ENCODE measurements around the gene UBE2S.
"Not testable (repeated sequence)": the region's sequence is repeated elsewhere in the genome, so short reads cannot be mapped to it uniquely, and the experiment has no call there.

The UBE2S gene

GRCh38 chr19:55440411-55441105, 33.0 kb upstream of the UBE2S start:
- DNase-seq (ENCODE audit: low spot score), result peak; percentile 54

- no peak for DNase-seq (ENCODE audit: low spot score)
These were observed 31.5 kb upstream of the UBE2S start for GRCh38 chr19:55439052-55439451.

GRCh38 chr19:55437410-55437809, 29.8 kb upstream of the UBE2S start:
- peak; percentile 30 for DNase-seq (ENCODE audit: low spot score)

GRCh38 chr19:55436847-55437246, 29.3 kb upstream of the UBE2S start:
- no peak for DNase-seq (ENCODE audit: low spot score)

- no peak for DNase-seq (ENCODE audit: low spot score)
These were observed 27.4 kb upstream of the UBE2S start for GRCh38 chr19:55435020-55435419.

- DNase-seq (ENCODE audit: low spot score), result no peak
These were observed 26.9 kb upstream of the UBE2S start for GRCh38 chr19:55434356-55434919.

GRCh38 chr19:55433292-55433691, 25.7 kb upstream of the UBE2S start:
- no peak for DNase-seq (ENCODE audit: low spot score)

- no peak for DNase-seq (ENCODE audit: low spot score)
These were observed 24.8 kb upstream of the UBE2S start for GRCh38 chr19:55432241-55432959.

- DNase-seq (ENCODE audit: low spot score), result no peak
These were observed 23.6 kb upstream of the UBE2S start for GRCh38 chr19:55431183-55431582.

GRCh38 chr19:55426042-55426441, 18.5 kb upstream of the UBE2S start:
- DNase-seq (ENCODE audit: low spot score), result no peak

- DNase-seq (ENCODE audit: low spot score), result no peak
These were observed 16.9 kb upstream of the UBE2S start for GRCh38 chr19:55424518-55424917.

- DNase-seq (ENCODE audit: low spot score), result no peak
These were observed 15.8 kb upstream of the UBE2S start for GRCh38 chr19:55423225-55424005.

GRCh38 chr19:55421281-55421680, 13.7 kb upstream of the UBE2S start:
- not testable (repeated sequence) for DNase-seq (ENCODE audit: low spot score)

- DNase-seq (ENCODE audit: low spot score), result no peak
These were observed 12.1 kb upstream of the UBE2S start for GRCh38 chr19:55419624-55420236.

GRCh38 chr19:55419103-55419502, 11.5 kb upstream of the UBE2S start:
- DNase-seq (ENCODE audit: low spot score), result no peak

- DNase-seq (ENCODE audit: low spot score), result peak; percentile 71
These were observed 10.6 kb upstream of the UBE2S start for GRCh38 chr19:55418185-55418584.

- no peak for DNase-seq (ENCODE audit: low spot score)
These were observed 2.6 kb upstream of the UBE2S start for GRCh38 chr19:55410168-55410567.

- not testable (repeated sequence) for DNase-seq (ENCODE audit: low spot score)
These were observed 1.6 kb upstream of the UBE2S start for GRCh38 chr19:55409179-55409578.

GRCh38 chr19:55408533-55408872, 915 bp upstream of the UBE2S start:
- DNase-seq (ENCODE audit: low spot score), result no peak

GRCh38 chr19:55407800-55408532, 378 bp upstream of the UBE2S start:
- DNase-seq (ENCODE audit: low spot score), result peak; percentile 96

GRCh38 chr19:55406826-55407549, 600 bp downstream of the UBE2S start:
- DNase-seq (ENCODE audit: low spot score), result peak; percentile 59
